Measurements from ENCODE around the gene PI4KA.

Gene PI4KA

DNA sequence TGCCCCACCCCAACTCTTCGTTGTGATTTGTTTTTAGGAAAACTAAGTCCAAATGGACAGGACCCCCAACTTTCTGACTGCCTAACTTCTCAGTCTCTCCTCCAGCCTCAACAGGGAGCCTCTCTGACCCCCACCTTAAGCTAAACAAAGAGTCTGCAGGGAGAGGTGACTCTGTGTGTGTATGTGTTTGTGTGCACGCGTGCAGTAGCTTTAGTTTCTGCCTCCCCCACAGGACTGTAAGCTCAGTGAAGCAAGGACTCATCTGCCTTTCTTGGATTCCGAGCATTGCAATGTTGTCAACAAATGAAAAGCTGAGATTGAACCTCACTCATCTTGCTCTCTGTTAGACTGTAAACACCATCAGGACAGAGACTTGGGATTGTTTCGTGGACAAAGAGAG is 8.1 kb upstream of the PI4KA start:
- H3K4me1 Mint-ChIP-seq (ENCODE audit: low read depth) = peaks cover 24% of the 10 kb centered on the region
- no peak overlapping the region for H3K4me3 Mint-ChIP-seq
- no peak overlapping the region for H3K27ac Mint-ChIP-seq
- H3K36me3 Mint-ChIP-seq (ENCODE audit: low read depth) = peaks cover 18% of the 10 kb centered on the region
- no peaks in the 10 kb centered on the region for H3K27me3 Mint-ChIP-seq (ENCODE audit: low read depth)
- no peaks in the 10 kb centered on the region for H3K9me3 Mint-ChIP-seq

- H3K9me3 Mint-ChIP-seq = no peaks in the 10 kb centered on the region
- peaks cover 18% of the 10 kb centered on the region for H3K36me3 Mint-ChIP-seq (ENCODE audit: low read depth)
- H3K27ac Mint-ChIP-seq = peak overlapping the region; percentile 9
- peaks cover 24% of the 10 kb centered on the region for H3K4me1 Mint-ChIP-seq (ENCODE audit: low read depth)
- H3K4me3 Mint-ChIP-seq = no peak overlapping the region
- H3K27me3 Mint-ChIP-seq (ENCODE audit: low read depth) = no peaks in the 10 kb centered on the region
These were observed 7.3 kb upstream of the PI4KA start for GRCh38 chr22:20865875-20866445.

- H3K36me3 Mint-ChIP-seq (ENCODE audit: low read depth) = peaks cover 18% of the 10 kb centered on the region
- H3K4me1 Mint-ChIP-seq (ENCODE audit: low read depth) = peaks cover 28% of the 10 kb centered on the region
- no peak overlapping the region for H3K4me3 Mint-ChIP-seq
- peak overlapping the region; percentile 9 for H3K27ac Mint-ChIP-seq
- H3K27me3 Mint-ChIP-seq (ENCODE audit: low read depth) = no peaks in the 10 kb centered on the region
- H3K9me3 Mint-ChIP-seq = no peaks in the 10 kb centered on the region
These were observed 6.7 kb upstream of the PI4KA start for GRCh38 chr22:20865331-20865730.

GRCh38 chr22:20864186-20864908 is 5.7 kb upstream of the PI4KA start:
- Mint-ChIP-seq H3K4me3 (no peak overlapping the region), H3K36me3 (ENCODE audit: low read depth) (peaks cover 18% of the 10 kb centered on the region), H3K27me3 (ENCODE audit: low read depth) (no peaks in the 10 kb centered on the region), H3K4me1 (ENCODE audit: low read depth) (peaks cover 36% of the 10 kb centered on the region), H3K27ac (peak overlapping the region; percentile 31), H3K9me3 (no peaks in the 10 kb centered on the region)

DNA sequence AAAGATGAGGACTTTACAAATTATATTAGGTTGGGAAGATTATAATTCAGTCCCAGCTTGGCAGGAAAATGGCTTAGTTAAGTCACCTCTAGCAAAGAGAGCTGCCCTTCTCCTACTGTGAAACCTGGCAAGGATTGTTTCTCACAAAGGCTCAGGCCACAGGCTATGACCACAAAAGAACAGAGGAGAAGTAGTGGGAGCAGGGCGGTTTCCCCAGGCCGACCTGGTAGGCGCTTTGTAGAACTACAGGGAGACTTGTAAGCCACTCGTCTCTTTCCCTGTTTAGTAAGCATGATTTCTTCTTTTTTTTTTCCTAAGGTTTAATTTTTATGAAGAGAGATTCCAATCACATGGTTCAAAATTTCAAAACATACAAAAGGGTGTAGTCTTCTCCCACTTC is 4.8 kb upstream of the PI4KA start:
- Mint-ChIP-seq H3K36me3 (ENCODE audit: low read depth) (peaks cover 18% of the 10 kb centered on the region), H3K4me1 (ENCODE audit: low read depth) (peaks cover 36% of the 10 kb centered on the region), H3K4me3 (no peak overlapping the region), H3K9me3 (no peaks in the 10 kb centered on the region), H3K27me3 (ENCODE audit: low read depth) (no peaks in the 10 kb centered on the region), H3K27ac (no peak overlapping the region)

GRCh38 chr22:20862540-20862939 is 3.9 kb upstream of the PI4KA start:
- no peaks in the 10 kb centered on the region for H3K27me3 Mint-ChIP-seq (ENCODE audit: low read depth)
- no peak overlapping the region for H3K4me3 Mint-ChIP-seq
- H3K27ac Mint-ChIP-seq = no peak overlapping the region
- peaks cover 18% of the 10 kb centered on the region for H3K36me3 Mint-ChIP-seq (ENCODE audit: low read depth)
- H3K4me1 Mint-ChIP-seq (ENCODE audit: low read depth) = peaks cover 35% of the 10 kb centered on the region
- no peaks in the 10 kb centered on the region for H3K9me3 Mint-ChIP-seq

- Mint-ChIP-seq H3K9me3 (no peaks in the 10 kb centered on the region), H3K36me3 (ENCODE audit: low read depth) (peaks cover 17% of the 10 kb centered on the region), H3K4me3 (peak overlapping the region; percentile 86), H3K4me1 (ENCODE audit: low read depth) (peaks cover 38% of the 10 kb centered on the region), H3K27ac (peak overlapping the region; percentile 59), H3K27me3 (ENCODE audit: low read depth) (no peaks in the 10 kb centered on the region)
These were observed 1.0 kb upstream of the PI4KA start for GRCh38 chr22:20859615-20860014.

- peaks cover 10% of the 10 kb centered on the region for H3K36me3 Mint-ChIP-seq (ENCODE audit: low read depth)
- no peaks in the 10 kb centered on the region for H3K9me3 Mint-ChIP-seq
- peak overlapping the region; percentile 29 for H3K27ac Mint-ChIP-seq
- H3K27me3 Mint-ChIP-seq (ENCODE audit: low read depth) = no peaks in the 10 kb centered on the region
- H3K4me1 Mint-ChIP-seq (ENCODE audit: low read depth) = peaks cover 42% of the 10 kb centered on the region
- peak overlapping the region; percentile 84 for H3K4me3 Mint-ChIP-seq
These were observed 585 bp downstream of the PI4KA start for GRCh38 chr22:20857838-20858614.

DNA sequence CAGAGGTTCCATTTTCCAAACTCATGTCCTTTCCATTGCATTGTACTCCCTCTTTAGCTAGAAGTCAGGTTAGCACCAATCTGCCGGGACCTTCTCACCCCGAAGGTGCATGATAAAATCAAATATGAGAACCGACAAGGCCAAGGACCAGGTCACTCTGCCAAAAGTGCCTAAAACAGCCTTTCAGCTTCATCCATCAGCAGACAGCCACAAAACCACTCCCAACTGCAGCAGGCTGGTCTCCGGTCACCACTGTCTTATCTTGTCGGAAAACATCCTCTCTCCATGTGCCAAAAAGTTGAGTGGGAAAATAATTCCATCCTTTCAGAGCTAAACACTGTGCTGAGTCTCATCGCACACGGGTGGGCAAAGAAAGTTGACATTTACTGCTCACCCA is 1.4 kb downstream of the PI4KA start:
- no peak overlapping the region for H3K27ac Mint-ChIP-seq
- peaks cover 6% of the 10 kb centered on the region for H3K36me3 Mint-ChIP-seq (ENCODE audit: low read depth)
- H3K27me3 Mint-ChIP-seq (ENCODE audit: low read depth) = no peaks in the 10 kb centered on the region

DNA sequence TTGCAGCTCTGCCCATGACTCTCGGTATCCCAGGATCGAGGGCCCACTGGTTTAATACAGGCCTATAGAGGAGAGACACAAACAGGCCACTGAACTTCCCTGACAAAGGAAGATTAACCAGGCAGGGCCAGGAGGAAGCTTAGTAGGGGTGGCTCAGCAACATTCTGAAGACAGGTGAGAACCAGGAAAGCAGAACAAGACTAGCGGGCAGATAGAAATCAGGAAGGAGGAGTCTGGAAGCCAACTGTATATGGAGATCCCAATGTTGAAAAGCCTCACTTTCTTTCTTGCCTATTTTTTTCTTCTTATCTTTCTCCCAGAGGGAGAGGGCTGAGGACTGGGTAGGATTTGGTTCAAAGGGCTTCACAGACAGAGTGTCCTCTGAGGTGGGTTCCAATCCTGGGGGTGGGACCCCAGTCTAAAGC is 5.4 kb downstream of the PI4KA start:
- peaks cover 2% of the 10 kb centered on the region for H3K36me3 Mint-ChIP-seq (ENCODE audit: low read depth)
- H3K27ac Mint-ChIP-seq = no peak overlapping the region
- no peaks in the 10 kb centered on the region for H3K27me3 Mint-ChIP-seq (ENCODE audit: low read depth)
- peaks cover 30% of the 10 kb centered on the region for H3K4me1 Mint-ChIP-seq (ENCODE audit: low read depth)
- no peaks in the 10 kb centered on the region for H3K9me3 Mint-ChIP-seq
- no peak overlapping the region for H3K4me3 Mint-ChIP-seq

More for the DNA sequence above, 1.4 kb downstream of the PI4KA start:
- H3K9me3 Mint-ChIP-seq = no peaks in the 10 kb centered on the region
- H3K4me1 Mint-ChIP-seq (ENCODE audit: low read depth) = peaks cover 40% of the 10 kb centered on the region
- H3K4me3 Mint-ChIP-seq = peak overlapping the region; percentile 84

DNA sequence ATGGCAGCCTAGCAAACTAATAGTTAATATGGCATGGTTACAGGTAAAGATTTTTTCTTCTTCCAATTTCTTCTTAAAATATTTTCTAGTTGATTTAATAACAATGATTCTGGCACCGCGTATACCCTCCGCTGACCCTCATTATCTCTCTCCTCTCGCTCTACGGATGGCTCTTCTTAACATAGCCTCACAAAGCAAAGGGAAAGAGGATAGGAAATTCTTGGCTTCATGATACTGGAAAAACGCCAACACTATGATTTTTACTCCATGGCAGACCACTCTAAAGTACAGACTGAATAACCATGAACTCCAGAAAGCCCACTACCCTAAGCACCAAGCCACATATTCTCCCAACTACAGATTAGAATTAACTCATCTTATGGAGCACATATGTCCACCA is 6.1 kb downstream of the PI4KA start:
- Mint-ChIP-seq H3K36me3 (ENCODE audit: low read depth) (peaks cover 2% of the 10 kb centered on the region), H3K27ac (no peak overlapping the region), H3K9me3 (no peaks in the 10 kb centered on the region), H3K4me3 (no peak overlapping the region), H3K27me3 (ENCODE audit: low read depth) (no peaks in the 10 kb centered on the region), H3K4me1 (ENCODE audit: low read depth) (peaks cover 25% of the 10 kb centered on the region)

- Mint-ChIP-seq H3K4me1 (ENCODE audit: low read depth) (peaks cover 21% of the 10 kb centered on the region), H3K27ac (no peak overlapping the region), H3K36me3 (ENCODE audit: low read depth) (peaks cover 2% of the 10 kb centered on the region), H3K4me3 (no peak overlapping the region), H3K9me3 (no peaks in the 10 kb centered on the region), H3K27me3 (ENCODE audit: low read depth) (no peaks in the 10 kb centered on the region)
These were observed 6.5 kb downstream of the PI4KA start for GRCh38 chr22:20852076-20852475.

DNA sequence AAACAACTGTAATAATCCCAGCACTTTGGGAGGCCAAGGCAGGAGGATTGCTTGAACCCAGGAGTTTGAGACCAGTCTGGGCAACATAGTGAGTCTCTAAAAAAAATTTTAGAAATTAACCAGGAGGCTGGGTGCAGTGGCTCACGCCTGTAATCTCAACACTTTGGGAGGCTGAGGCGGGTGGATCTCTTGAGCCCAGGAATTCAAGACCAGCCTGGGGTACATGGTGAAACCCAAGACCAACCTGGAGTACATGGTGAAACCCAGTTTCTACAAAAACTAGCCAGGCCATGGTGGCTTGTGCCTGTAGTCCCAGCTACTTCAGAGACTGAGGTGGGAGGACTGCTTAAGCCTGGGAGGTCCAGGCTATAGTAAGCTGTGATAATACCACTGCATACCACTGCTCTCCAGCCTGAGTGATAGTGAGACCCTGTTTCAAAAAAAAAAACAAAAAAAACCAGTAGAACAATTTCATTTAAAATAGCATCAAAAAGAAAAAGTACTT is 11.2 kb downstream of the PI4KA start:
- Mint-ChIP-seq H3K9me3 (no peaks in the 10 kb centered on the region), H3K4me1 (ENCODE audit: low read depth) (peaks cover 12% of the 10 kb centered on the region), H3K36me3 (ENCODE audit: low read depth) (no peaks in the 10 kb centered on the region), H3K27ac (no peak overlapping the region), H3K27me3 (ENCODE audit: low read depth) (no peaks in the 10 kb centered on the region), H3K4me3 (no peak overlapping the region)

DNA sequence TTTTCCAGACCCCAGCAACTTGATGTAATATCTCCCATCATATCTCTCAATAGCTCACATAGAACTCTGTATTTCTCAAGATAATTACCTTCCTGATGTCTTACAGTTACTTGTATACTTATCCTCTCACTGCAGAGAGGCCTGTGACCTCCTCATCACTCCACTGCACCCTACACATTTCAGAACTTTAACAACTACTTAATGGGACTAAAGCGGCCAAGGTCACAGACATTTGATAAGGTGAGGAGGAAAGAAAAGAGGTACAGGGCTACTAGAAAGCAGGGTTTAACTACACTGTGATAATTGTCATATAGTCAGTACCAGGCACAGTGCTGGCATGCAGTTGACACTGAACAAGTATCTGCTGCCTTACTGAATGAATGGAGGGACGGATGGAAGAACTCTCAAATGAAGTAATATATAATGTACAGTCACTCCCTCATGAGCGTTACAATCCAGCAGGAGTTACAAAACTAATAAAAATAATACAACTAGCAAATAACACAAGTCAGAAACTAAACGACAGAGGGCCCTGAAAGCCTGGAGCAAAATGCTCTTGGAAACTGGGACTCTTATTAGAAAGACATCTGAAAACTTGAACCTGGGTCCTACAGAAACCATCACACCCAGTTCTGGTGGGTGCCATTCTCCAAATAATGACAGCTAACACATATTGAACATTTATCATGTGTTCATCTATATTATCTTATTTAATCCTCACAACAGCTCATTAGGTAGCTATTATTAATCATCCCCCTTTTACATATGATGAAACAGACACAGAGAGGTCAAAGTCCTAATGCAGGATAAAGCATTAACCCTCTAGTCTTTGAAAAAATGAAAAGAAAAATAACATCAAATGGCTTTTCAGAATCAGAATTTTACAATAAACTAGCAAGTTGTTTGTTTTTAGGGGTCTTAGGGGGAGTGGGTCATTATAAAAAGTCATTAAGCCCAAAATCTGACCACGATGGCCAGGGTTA is 14.3 kb downstream of the PI4KA start:
- Mint-ChIP-seq H3K9me3 (no peaks in the 10 kb centered on the region), H3K4me3 (no peak overlapping the region), H3K4me1 (ENCODE audit: low read depth) (peaks cover 27% of the 10 kb centered on the region), H3K36me3 (ENCODE audit: low read depth) (no peaks in the 10 kb centered on the region), H3K27ac (no peak overlapping the region), H3K27me3 (ENCODE audit: low read depth) (no peaks in the 10 kb centered on the region)

Data from T-helper 1 cell treated with Interleukin-12 subunit alpha and Interleukin-12 subunit beta and Interleukin-4 antibody, amounts not matched to agents 30 μg/mL and 1 μg/mL, for 36 hours (primary cell).